HUDEP-2 (cell line): Measurements from ENCODE around the gene RNASE2.
"Not testable (repeated sequence)": the region's sequence is repeated elsewhere in the genome, so short reads cannot be mapped to it uniquely, and the experiment has no call there.

Experiments
- DNase-seq, 76 experiments: peaks; one replicate each; lab custom pipeline; 2025; ENCODE audit not compliant: unreplicated experiment in 76 of 76; lab: John Stamatoyannopoulos, UW

The RNASE2 gene

GRCh38 chr14:20980906-20981305 is 25.6 kb downstream of the RNASE2 start:
- DNase-seq = no peak

DNA sequence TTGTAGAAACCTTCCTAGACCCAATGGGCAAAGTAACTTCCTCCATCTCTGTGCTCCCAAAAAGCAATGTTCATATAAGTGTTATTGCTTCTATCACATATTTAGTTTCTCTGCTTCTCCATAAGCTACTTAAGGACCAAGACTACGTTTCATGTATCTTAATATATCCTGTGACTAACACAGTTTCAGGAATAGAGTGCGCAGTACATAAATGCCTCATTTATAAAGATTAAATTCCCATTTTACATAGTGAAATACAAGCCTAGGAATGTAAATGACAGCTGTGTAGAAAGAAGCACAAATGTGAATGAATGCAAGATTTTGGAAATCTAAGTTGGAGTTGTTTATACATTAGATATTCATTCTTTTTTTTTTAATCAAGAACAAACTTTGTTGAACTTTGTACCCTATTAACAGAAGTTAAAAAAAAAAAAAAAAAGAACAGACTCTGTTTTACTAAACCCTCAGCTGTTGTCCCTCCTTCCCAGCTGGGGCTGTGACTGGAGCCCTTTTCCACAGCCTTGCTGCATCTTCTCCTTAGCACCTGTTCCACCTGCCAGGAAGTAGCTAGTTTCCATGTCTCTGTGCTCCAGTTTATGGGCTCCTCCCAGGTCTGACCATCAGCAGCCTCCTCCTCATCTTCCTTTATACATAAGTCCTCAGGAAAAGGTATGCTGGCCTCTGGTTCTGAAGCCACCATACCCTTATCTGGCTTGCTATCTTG is 27.5 kb downstream of the RNASE2 start:
- DNase-seq = no peak

DNA sequence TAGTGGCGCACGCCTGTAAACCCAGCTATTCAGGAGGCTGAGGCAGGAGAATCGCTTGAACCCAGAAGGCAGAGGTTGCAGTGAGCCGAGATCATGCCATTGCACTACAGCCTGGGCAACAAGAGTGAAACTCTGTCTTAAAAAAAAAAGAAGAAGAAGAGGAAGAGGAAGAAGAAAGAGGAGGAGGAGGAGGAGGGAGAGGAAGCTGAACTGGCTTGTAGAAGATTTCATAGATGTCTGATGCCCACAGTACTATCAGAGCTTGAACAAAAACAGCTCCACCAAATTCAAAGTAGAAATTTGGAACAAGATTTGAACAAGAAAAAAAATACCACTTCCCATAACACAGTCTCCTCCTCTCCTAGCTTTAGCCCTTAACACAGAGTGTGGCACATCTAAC is 30.4 kb downstream of the RNASE2 start:
- DNase-seq = not testable (repeated sequence)

GRCh38 chr14:20986811-20987210 is 31.5 kb downstream of the RNASE2 start:
- peak in 1 of 76 experiments; percentile 1 for DNase-seq

DNA sequence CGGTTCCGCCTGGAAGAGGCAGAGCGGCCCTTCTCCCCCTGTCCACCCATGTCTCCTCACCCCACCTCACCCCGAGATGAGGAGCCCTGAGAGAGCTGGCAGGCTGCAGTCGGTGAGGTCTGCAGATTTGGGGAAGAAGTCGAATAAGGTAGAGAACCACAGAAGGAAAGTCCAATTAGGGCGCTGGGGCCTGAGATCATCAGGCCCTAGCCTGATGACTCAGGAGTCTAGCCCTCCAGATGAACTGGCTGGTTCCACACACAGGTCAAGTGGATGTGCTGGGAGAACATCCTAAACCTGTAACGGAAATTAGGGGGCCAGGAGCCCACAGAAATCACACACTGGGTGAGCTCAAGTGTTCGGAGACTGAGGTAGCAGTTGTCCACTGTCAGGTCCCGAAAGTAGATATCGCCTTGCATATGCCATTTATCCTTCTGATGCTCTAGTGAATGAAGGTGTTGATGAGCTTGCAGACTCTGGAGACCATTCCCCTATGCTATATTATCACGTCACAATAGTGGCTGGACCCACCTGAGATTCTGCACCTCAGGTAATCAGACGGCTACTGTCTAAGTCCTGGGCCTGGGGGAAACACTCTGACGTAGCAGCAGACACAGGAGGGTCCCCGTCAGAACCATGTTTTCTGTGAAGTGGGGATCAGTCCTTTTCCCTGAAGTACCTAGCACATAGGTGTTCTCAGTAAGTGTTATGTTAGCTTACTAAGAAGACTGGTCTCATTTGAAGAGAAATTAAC is 33.6 kb downstream of the RNASE2 start:
- DNase-seq = no peak

DNA sequence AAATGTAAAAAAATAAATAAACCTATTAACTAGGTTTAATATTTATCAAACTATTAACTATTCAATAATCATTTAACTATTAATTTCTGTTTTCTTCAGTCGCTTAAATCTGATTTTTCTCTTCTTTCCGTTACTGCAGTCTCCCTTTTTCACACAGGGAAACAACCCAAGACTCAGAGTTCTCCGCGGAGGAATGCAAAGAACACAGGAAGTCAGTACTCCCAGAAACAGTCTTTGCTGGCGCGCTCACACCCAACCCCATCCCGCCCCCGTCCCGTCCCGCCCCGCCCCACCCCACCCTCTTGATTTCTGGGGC is 34.1 kb downstream of the RNASE2 start:
- DNase-seq = no peak

DNA sequence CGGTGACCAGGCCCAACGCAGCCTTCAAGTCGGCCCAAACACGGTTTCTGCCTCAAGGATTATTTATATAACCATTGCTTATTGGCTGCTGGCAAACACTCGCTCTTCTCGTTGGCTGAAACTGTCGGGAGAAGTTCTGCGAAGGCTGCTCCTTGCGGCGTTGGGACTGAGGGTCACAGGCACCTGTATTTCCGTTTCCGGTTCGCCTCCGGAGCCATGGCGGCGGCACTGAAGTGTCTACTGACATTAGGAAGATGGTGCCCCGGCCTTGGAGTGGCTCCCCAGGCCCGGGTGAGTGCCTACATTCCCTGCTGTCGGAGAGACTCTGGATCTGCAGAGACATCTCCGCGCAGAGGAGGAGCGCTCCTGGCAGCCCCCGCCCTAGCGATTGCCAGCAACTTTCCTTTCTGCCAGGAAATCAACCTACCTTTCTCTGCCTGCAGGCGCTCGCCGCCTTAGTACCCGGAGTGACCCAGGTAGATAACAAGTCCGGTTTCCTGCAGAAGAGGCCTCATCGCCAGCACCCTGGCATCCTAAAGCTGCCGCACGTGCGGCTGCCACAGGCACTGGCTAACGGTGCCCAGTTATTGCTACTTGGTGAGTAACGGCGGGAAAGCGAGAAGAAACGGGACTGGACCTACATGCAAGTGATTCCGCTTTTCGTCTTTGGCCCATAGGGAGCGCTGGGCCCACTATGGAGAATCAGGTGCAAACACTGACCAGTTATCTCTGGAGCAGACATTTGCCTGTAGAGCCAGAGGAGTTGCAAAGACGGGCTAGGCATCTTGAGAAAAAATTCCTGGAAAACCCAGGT is 34.7 kb downstream of the RNASE2 start, which contains the start of gene METTL17:
METTL17 (plus strand) TSS at position 194 of the 814 bp plus-strand sequence; CDS start at position 217, 23 bp downstream.
- peak; percentile 16 to 95 (median 85) for DNase-seq

DNA sequence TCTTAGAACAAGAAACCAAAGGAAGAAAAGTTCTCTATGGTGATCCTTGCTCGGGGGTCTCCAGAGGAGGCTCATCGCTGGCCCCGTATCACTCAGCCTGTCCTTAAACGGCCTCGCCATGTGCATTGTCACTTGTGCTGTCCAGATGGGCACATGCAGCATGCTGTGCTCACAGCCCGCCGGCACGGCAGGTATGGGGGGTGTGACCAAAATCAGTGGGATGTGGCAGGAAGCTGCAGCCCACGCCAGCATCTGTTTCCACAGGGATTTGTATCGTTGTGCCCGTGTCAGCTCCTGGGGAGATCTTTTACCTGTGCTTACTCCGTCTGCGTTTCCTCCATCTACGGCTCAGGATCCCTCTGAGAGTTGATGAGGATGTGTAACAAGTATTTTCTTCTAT is 41.2 kb downstream of the RNASE2 start:
- DNase-seq = no peak

- DNase-seq = no peak
These were observed 41.8 kb downstream of the RNASE2 start for GRCh38 chr14:20997115-20997514.

DNA sequence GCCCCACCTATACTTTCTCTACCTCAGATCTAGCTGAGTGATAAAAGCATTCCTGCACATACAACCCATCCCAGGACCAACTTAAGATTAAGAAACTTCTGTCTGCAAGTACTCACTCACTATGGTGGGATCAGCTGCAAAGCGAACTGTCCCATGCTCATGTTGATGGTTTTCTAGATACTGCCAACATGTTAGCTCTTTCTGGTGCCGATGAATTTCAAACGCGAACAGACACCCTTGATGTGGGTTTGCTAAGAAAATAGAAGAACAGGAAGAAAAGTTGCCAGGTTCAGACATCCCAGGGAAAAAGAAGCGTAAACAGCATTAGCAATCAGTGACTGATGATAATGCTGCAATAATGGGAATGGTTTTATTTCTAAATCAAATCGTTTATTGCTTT is 42.3 kb downstream of the RNASE2 start:
- DNase-seq = no peak

DNA sequence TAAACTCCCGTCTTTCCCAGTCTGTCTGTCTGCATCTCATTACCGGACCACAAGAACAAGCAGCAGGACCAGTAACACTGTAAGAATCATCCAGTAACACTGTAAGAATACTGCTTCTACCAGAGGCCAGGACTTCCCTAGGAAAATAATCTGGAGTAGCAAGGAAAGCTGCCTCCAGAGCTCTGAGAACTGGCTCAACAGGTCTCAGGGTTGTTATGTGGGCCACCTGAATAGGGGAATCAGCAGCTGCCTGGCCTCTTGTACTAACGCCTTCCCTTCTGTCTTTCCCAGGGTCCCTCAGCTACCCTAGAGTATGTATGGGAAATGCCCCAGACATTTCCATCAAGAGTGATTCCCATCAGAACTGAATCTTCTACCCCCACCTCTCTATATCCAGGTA is 42.9 kb downstream of the RNASE2 start:
- DNase-seq = no peak

DNA sequence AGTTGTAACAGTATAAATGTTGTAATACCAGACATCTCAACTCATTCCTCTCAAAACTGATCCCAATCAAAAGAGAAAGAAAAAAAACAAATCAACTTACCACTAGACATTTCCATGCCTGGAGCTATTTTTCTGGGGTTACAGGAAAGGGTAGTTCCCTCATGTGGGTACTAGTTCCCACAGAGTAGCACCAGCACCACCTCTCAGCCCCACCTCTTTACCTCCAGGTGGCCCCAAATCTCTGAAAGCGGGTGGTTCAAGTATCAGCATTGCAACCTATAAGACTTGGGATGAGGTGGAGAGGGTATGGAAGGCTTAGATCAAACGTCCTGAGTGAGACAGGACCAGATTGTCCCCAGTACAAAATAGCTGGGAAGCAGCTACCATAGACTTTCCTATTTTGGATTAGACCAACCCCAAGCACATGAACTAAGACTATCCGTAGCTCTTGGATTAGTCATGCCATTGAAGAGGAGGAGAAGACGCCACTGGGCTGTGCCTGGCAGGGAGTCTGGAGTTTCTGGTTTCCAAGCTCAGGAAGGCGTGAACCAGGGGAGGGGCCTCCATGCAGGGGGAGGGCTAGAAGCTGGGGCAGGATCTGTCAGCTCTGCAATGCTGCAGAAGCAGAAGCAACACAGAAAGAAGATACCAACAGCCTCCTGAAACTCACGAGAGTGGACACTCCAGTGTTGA is 43.5 kb downstream of the RNASE2 start, which contains the start of gene SLC39A2:
SLC39A2 (plus strand) TSS at position 620 of the 693 bp plus-strand sequence. CDS start 154 bp downstream, outside the sequence.
- no peak for DNase-seq

GRCh38 chr14:20999591-20999990 is 44.3 kb downstream of the RNASE2 start:
- DNase-seq = no peak

- DNase-seq = no peak
These were observed 45.9 kb downstream of the RNASE2 start for GRCh38 chr14:21001218-21001617.

- no peak for DNase-seq
These were observed 48.6 kb downstream of the RNASE2 start for GRCh38 chr14:21003788-21004346.
